Adrenal gland (tissue), 12 donors: Measurements from ENCODE around the gene CPA3. TPM values are rescaled to one million over a fixed set of nuclear protein-coding genes. Genes with fewer than 3 reads are reported as not detected.

Experiments
- DNase-seq, 7 donors: peaks; one replicate each; pipeline ENCODE4 v3.0.0-alpha.2; 2019 to 2020
- H3K27ac ChIP-seq, 5 donors: fragments of 200-600 bp; sonication (generic) in 4 of 5; 1 replicate in 3 of 5; 2 replicates in 2 of 5; pipeline versions ENCODE4 v1.5.1 to v1.8.0; 2016 to 2020; ENCODE audit warnings: mild to moderate bottlenecking in 1 of 5
- H3K27me3 ChIP-seq: fragments of 200-600 bp; 2 replicates; pipeline ENCODE4 v1.8.0; 2021
- H3K36me3 ChIP-seq, 2 donors: fragments of 200-600 bp; replicated peaks in 1 of 2; 1 replicate in 1 of 2; 2 replicates in 1 of 2; pipeline versions ENCODE4 v1.5.1 to v1.8.0; 2018 to 2022
- H3K4me1 ChIP-seq, 2 donors: fragments of 200-600 bp; replicated peaks in 1 of 2; 1 replicate in 1 of 2; 2 replicates in 1 of 2; pipeline versions ENCODE4 v1.5.1 to v1.8.0; 2018 to 2021
- H3K4me3 ChIP-seq, 4 donors: fragments of 200-600 bp; sonication (generic) in 3 of 4; one replicate each; pipeline ENCODE4 v1.5.1; 2016 to 2018
- H3K9me3 ChIP-seq, 3 donors: fragments of 200-600 bp; sonication (generic) in 1 of 3; replicated peaks in 1 of 3; 1 replicate in 2 of 3; 2 replicates in 1 of 3; pipeline versions ENCODE4 v1.5.1 to v1.8.0; 2016 to 2021
- CTCF ChIP-seq, 6 experiments: fragments of 450-650 bp in 4 of 6; fragments of 200-600 bp in 2 of 6; sonication (generic) in 1 of 6; IDR thresholded peaks; 1 replicate in 5 of 6; 2 replicates in 1 of 6; pipeline versions ENCODE4 v1.5.1 to v1.8.0; 2016 to 2021; ENCODE audit warnings: antibody characterized with exemption in 6 of 6, mild to moderate bottlenecking in 2 of 6, moderate library complexity in 1 of 6
- POLR2A ChIP-seq, 2 donors: fragments of 450-650 bp; IDR thresholded peaks; one replicate each; pipeline ENCODE4 v1.6.1; 2017; ENCODE audit warnings: antibody characterized with exemption in 2 of 2, mild to moderate bottlenecking in 2 of 2, moderate library complexity in 1 of 2
- whole genome bisulfite sequencing, 4 donors: extraction: QIAGEN DNeasy Blood & Tissue Kit in 2 of 4; methylation state at CpG; one replicate each; pipeline versions ENCODE4 v1.1.5 to v1.1.7; 2013 to 2017; 5-methylcytosine and 5-hydroxymethylcytosine counted together
- intact Hi-C, 2 donors: fragments of 100-400 bp; cut with DNase I; formaldehyde crosslinking; loops; one replicate each; pipeline versions ENCODE4 v1.14.1 to v1.15.0; 2022 to 2023
- polyA plus RNA-seq, 3 donors: library from polyadenylated mRNA; stranded (reverse); fragments of 200-250 nt in 2 of 3; fragments of 350-450 nt in 1 of 3; fragmentation: Illumina TruSeq in 1 of 3; extraction: RNeasy Lipid Tissue Mini Kit (QIAGEN cat#74804) in 1 of 3; gene quantifications; one replicate each; pipeline ENCODE4 v1.2.3, GENCODE V29; 2013 to 2014
- total RNA-seq, 9 donors: library from RNA; depleted of rRNA in 4 of 9; stranded (reverse); fragments of >200 nt in 4 of 9; fragments of 120-200 nt in 1 of 9; fragmentation: NEBNext Ultra II Directional in 1 of 9; extraction: Animal tissue kit (Norgen Biotek cat#: 25700) in 1 of 9; gene quantifications; one replicate each; pipeline versions ENCODE4 v1.1.0 to v1.2.4, GENCODE V29; 2013 to 2023
- donor health status: healthy with polysubstance abuse.
- donor health status: Bipolar disorder and iron deficiency.
- donor health status: DM: yes; HTN: yes; CAD: no.
- donor health status: DM: no; HTN: no; CAD: no.
- donor health status: DM: no; HTN: no; CAD: no.
- donor health status: DM: yes; HTN: yes; CAD: no.

The CPA3 gene
- total and polyA plus RNA-seq, 12 donors: 0.39 to 4.1 (median 0.78) TPM; not detected in 3

- no peak overlapping the region for H3K4me3 ChIP-seq
- no peak for DNase-seq
- no peak for TF ChIP-seq POLR2A (IDR thresholded peaks at IDR 0.05)
- TF ChIP-seq CTCF (IDR thresholded peaks at IDR 0.05): no peak
- 85 to 91% (median 87%) methylated on average over 2 of the region's 2 CpGs for WGBS, 4 donors
- intact Hi-C loops: no loop called here
- no peaks in the 10 kb centered on the region for H3K36me3 ChIP-seq
- no peak overlapping the region for H3K27ac ChIP-seq
- no peaks in the 10 kb centered on the region for H3K4me1 ChIP-seq
- H3K9me3 ChIP-seq: no peaks in the 10 kb centered on the region
- no peaks in the 10 kb centered on the region for H3K27me3 ChIP-seq
Observed at GRCh38 chr3:148938306-148938705, 73.2 kb downstream of the CPA3 start.

GRCh38 chr3:148938936-148939335, 73.8 kb downstream of the CPA3 start:
- H3K4me3 ChIP-seq: no peak overlapping the region
- H3K4me1 ChIP-seq: no peaks in the 10 kb centered on the region
- H3K27me3 ChIP-seq: no peaks in the 10 kb centered on the region
- H3K36me3 ChIP-seq: no peaks in the 10 kb centered on the region
- TF ChIP-seq CTCF (IDR thresholded peaks at IDR 0.05) (no peak), POLR2A (IDR thresholded peaks at IDR 0.05) (no peak)
- intact Hi-C loops: no loop called here
- H3K9me3 ChIP-seq: no peaks in the 10 kb centered on the region
- no peak overlapping the region for H3K27ac ChIP-seq
- 87 to 92% (median 89%) methylated on average over 7 of the region's 7 CpGs for WGBS, 4 donors
- no peak for DNase-seq

GRCh38 chr3:148940983-148941382, 75.9 kb downstream of the CPA3 start:
- intact Hi-C loops: loop anchor here in 1 of 2 donors (5.0 to 10.0 kb wide), 3 partner anchors 79 to 626 kb away; no protein-coding TSS in a partner anchor
- Histone ChIP-seq H3K27me3 (no peaks in the 10 kb centered on the region), H3K27ac (no peak overlapping the region), H3K36me3 (no peaks in the 10 kb centered on the region), H3K9me3 (no peaks in the 10 kb centered on the region), H3K4me3 (no peak overlapping the region), H3K4me1 (no peaks in the 10 kb centered on the region)
- TF ChIP-seq POLR2A (IDR thresholded peaks at IDR 0.05) (no peak), CTCF (IDR thresholded peaks at IDR 0.05) (no peak)
- WGBS, 4 donors: 69 to 73% (median 73%) methylated on average over 3 of the region's 3 CpGs
- DNase-seq: no peak

GRCh38 chr3:148943506-148944205, 78.6 kb downstream of the CPA3 start:
- no peaks in the 10 kb centered on the region for H3K4me1 ChIP-seq
- 16 to 26% (median 18%) methylated on average over 2 of the region's 2 CpGs for WGBS, 4 donors
- no peaks in the 10 kb centered on the region for H3K36me3 ChIP-seq
- no peak overlapping the region for H3K27ac ChIP-seq
- TF ChIP-seq CTCF (IDR thresholded peaks at IDR 0.05): peak; percentile 49 to 88 (median 76)
- TF ChIP-seq POLR2A (IDR thresholded peaks at IDR 0.05): no peak
- H3K4me3 ChIP-seq: no peak overlapping the region
- no peaks in the 10 kb centered on the region for H3K9me3 ChIP-seq
- H3K27me3 ChIP-seq: no peaks in the 10 kb centered on the region
- peak in 4 of 7 donors; percentile 25 to 42 (median 36) for DNase-seq
- intact Hi-C loops: loop anchor here in 1 of 2 donors (5.0 to 10.0 kb wide), 3 partner anchors 81 to 629 kb away; no protein-coding TSS in a partner anchor
